ENCODE measurements around the gene REC8.
"Not testable (repeated sequence)": the region's sequence is repeated elsewhere in the genome, so short reads cannot be mapped to it uniquely, and the experiment has no call there.

REC8 gene

GRCh38 chr14:24183014-24183481, 11.2 kb downstream of the REC8 start:
- no peak for DNase-seq (ENCODE audit: low spot score)

- no peak for DNase-seq (ENCODE audit: low spot score)
Observed at GRCh38 chr14:24184104-24184970, 12.5 kb downstream of the REC8 start.

DNA sequence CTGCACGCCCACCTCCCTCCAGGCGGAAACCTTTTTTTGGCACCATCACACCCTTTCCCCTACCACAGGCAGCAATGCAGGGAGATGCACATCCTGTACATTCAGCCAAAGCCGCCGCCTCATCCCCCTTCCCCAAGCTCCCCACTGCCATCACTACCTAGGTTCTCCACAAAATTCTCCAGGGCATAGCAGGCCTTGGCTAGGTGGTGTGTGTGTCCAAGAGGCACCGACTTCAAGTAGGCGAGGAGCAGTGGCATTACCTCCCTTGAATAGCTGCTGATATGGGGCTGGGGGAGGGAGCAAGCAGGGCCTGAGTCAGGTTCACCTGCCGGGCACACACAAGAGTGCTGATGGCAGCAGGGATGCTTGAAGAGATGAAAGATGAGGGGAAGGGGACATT, 13.1 kb downstream of the REC8 start:
- DNase-seq (ENCODE audit: low spot score): no peak

DNA sequence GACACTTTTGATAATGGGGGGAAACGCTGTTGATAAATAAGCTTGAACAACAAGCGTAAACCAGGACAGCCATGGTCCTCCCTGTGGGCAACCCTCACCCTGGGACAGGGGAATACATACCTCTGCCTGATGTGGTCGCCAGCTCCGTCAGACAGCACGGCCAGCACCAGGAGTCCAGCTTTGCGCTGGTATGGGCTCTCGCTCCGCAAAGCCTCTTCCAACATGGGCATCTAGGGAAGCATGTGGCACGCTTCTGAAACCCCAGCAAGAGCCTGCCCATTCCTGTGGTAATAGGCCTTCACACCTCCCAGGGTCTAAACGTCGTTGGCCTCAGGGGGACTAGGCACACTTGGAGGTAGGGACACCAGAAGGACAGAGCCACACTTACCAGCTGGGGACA, 13.9 kb downstream of the REC8 start:
- DNase-seq (ENCODE audit: low spot score): no peak

DNA sequence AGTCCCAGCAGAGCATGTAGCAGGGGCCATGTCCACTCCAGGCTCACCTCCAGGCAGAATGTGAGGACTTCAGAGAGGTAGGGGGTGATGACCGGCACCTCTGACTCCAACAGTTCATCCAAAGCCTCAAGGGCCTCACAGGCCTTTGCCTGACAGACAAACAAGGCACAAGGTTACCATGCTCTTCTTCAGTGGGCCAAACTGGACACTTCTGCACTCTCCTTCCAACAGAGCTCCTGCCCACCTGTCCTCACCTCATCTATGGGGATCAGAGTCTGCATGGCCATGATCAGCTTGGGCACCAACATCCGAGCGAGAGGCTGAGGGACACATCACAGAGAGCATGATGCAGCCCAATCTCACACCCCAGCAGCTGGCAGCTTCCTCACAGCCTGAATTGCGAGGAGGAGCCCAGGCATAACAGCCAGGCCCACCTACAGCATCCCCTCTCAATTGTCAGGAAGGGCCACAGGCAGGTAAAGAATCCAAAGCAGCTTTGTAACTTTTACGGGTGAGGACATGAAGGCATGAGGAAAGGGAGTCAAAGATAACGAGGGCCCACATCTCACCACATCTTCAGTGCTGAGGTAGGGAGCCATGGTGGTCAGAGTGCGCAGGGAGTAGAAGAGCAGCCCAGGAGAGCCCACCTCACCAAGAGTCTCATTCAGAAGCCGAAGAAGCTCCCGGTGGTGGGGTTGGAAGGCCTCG, 15.1 kb downstream of the REC8 start:
- DNase-seq (ENCODE audit: low spot score): no peak

DNA sequence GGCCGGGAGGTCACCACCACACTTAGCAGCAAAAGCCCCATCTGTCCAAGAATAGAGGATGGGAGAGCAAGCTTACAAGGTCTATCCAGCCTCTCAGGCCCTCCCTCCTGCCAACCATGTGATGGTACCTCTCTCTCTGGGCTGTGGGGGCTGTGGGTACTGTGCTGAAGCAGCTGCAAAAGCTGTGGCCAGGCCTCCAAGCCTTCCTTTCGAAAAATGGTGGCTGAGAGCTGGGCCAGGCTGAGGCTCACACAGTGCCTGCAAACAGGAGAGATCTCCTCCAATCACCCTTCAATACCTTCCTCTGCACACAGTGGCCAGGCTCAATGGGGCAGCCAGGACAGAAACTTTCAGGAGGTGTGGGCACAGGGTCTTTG, 15.6 kb downstream of the REC8 start:
- no peak for DNase-seq (ENCODE audit: low spot score)

DNA sequence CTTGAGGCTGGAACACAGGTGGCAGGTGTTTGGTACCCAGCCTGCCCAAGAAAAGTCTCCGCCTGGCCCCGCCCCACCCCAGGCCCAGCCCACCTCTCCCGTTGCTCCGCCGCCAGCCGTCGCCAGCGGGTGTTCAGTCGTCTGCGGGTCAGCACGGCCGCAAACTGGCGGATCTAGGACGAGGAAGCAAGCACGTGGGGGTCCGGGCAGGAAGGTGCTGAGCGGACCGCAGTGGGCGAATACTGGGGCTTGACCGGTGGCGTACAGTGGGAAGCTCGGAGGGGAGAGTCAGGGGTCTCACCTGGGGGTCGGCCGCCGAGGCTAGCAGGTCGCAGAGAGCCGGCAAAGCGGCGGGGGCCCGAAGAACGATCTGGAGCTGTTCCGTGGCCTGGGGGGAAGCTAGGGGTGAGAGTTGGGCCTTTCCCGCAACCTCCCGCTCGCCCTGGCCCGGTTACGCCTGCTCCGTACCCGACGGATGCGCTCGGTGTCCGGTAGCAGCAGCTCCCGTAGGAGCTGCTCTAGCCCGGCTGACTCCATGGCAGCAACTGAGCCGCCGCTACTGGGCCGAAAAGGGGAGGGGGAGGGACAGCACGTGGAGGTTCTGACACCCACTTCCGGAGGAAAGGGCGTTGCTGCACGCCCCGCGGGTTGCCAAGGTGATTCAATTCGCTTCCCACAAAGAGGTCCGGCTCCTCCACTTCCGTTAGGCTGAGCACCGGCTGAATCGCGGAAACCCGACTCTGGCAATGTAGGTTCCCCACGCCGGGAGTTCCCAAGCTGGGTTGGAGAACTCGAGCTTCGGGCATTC, 16.6 kb downstream of the REC8 start, which contains the start of gene IPO4:
Gene IPO4 (minus strand): TSS at position 566 of the 808 bp plus-strand sequence. CDS start 29 bp downstream, at position 537.
- peak; percentile 95 for DNase-seq (ENCODE audit: low spot score)

- DNase-seq (ENCODE audit: low spot score): no peak
Observed at GRCh38 chr14:24189059-24189375, 17.1 kb downstream of the REC8 start.

DNA sequence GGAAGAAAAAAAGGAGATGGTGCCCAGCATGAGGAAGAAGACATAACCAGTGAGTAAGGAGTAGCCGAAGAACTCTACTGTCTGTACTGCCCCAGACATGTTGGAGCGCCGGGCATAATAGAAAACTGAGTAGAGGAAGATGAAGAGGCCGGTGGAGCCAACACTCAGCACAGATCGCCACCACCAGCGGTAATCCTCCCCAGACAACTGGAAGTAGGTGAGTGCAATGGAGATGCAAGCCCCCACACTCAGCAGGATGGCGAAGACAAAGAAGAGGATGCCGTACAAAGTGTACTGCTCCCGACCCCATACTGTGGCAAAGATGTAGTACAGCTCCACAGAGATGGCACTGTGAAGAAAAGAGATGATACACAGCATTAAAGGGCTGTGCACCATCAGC, 17.6 kb downstream of the REC8 start:
- DNase-seq (ENCODE audit: low spot score): no peak

DNA sequence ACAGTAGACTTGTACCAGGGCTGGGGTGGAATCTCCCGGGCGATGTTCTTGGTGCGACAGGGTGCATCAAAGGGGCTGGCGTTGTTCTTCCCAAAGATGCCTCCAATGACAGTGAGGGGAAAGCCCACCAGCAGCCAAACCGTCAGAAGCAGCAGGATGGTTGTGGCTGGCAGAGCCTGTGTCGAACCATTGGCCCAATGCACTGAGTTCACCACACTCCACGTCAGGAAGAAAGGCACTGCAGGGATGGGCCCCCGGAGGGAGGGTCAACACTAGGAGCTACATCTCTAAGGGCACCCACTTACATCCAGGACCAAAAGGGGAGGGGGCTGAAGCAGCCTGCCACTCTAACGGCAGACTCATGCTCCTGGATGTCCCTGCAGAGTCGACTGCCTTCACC, 18.5 kb downstream of the REC8 start:
- DNase-seq (ENCODE audit: low spot score): no peak

DNA sequence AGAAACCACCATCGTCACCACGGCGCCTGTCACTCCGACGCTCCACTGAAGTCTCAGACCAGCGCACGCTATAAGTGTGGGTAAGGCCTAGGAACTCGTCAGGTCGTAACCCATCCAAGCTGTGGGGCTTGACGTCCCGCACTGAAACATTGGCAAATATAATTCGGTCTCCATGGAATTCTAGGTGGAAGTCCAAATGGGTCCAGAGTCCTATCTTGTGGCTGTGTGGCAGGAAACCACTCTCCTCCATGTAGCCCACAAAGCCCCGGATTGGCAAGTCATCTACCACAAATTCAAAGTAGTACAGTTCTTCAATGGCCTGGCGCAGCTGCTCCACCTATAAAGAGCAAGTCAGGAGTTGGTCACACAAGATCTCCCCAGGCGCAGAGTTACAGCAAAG, 21.1 kb downstream of the REC8 start:
- no peak for DNase-seq (ENCODE audit: low spot score)

DNA sequence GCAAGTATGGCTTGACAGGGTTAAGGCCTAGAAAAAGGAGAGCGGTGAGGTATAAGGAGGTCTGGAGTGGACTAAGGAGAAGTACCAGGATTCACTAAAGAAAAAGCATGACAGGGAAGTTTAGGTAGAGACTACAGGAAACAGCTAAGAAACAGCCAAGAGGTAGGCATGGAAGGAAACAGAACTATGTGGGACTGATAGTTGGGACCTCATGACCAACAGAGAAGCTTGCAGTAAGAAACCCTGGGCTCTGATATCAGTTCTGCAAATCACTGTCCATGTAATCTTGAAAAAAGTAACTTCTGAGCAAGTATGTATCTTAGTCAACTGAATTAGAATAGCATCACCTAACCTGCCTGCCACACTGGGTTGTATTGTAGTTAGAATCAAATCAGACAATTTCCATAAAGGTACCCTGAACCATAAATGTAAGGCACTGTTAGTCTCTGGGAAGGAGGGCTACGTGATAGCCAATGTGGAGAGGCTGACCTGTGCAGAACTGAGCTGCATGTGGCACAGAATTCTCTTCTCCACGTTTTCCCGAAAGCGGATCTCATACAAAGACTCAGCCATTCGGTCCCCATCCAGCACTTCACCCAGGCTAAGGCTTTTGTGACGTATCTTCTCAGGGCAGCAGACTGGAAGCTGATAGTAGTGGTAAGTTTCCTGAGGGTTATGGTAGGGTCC, 22.4 kb downstream of the REC8 start:
- DNase-seq (ENCODE audit: low spot score): no peak

- no peak for DNase-seq (ENCODE audit: low spot score)
Observed at GRCh38 chr14:24194873-24195185, 22.9 kb downstream of the REC8 start.

- DNase-seq (ENCODE audit: low spot score): peak; percentile 74
Observed at GRCh38 chr14:24195186-24196070, 23.5 kb downstream of the REC8 start, which contains the start of gene TM9SF1. TM9SF1 (minus strand) TSS chr14:24195441; CDS start chr14:24195019, 422 bp downstream.

- DNase-seq (ENCODE audit: low spot score): no peak
Observed at GRCh38 chr14:24196071-24197055, 24.5 kb downstream of the REC8 start.

DNA sequence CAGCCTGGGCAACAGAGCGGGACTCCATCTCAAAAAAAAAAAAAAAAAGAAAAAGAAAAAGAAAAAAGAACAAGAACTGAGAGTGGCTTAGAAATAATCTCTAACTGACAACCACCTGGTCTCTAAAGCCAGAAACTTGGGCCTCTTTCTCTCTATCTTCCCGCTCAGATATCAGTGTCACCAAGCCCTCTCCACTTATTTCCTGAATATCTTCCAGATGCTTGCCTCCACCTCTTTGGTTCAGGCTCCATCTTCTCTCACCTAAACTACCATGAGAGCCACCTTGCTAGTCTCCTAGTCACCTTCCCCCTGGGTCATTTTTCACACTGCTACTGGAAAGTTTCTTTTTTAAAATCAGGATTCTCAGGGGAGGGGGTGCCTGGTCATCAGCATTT, 25.2 kb downstream of the REC8 start:
- DNase-seq (ENCODE audit: low spot score): no peak

GRCh38 chr14:24198814-24199524, 27.1 kb downstream of the REC8 start:
- no peak for DNase-seq (ENCODE audit: low spot score)

GRCh38 chr14:24202538-24202937, 30.7 kb downstream of the REC8 start:
- not testable (repeated sequence) for DNase-seq (ENCODE audit: low spot score)

DNA sequence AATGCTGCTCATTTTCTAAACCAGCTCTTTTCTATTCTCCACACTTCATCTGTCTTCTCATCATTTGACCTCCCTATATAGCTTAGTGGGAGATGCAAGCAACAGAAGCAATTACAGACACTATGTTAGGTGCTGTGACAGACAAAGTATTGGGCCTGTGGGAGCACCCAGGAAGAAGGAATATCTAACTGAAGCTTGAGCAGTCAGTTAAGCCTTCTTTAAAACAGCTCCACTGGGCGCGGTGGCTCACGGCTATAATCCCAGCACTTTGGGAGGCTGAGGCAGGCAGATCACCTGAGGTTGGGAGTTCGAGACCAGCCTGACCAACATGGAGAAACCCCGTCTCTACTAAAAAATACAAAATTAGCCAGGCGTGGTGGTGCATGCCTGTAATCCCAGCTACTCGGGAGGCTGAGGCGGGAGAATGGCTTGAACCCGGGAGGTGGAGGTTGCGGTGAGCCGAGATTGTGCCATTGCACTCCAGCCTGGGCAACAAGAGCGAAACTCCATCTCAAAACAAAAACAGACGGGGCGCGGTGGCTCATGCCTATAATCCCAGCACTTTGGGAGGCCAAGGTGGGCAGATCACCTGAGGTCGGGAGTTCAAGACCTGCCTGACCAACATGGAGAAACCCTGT, 31.5 kb downstream of the REC8 start:
- DNase-seq (ENCODE audit: low spot score): not testable (repeated sequence)
